ENCODE measurements around the gene SELL.

SELL gene

DNA sequence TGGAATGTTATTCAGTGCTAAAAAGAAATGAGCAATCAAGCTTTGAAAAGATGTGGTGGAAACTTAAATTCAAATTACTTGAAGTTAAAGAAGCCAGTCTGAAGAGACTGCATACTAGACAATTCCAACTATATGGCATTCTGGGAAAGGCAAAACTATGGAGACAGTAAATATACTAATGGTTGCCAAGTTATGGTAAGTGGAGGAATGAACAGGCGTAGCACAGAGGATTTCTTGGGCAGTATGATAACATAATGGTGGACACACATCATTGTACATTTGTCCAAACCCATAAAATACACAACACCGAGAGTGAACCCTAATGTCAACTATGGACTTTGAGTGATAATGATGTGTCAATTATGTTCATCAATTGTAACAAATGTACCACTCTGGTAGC, 60.4 kb downstream of the SELL start:
- Histone ChIP-seq H3K9me3 (ENCODE audit: low read length) (no peaks in the 10 kb centered on the region), H3K9me2 (ENCODE audit: low read depth, low read length) (no peaks in the 10 kb centered on the region), H2AFZ (ENCODE audit: low read length) (no peak overlapping the region), H3K9ac (ENCODE audit: low read length) (no peak overlapping the region), H3K27me3 (ENCODE audit: insufficient read depth, low read length) (no peaks in the 10 kb centered on the region), H3K27ac (ENCODE audit: low read depth, low read length, poor library complexity, severe bottlenecking) (no peak overlapping the region), H3K4me3 (ENCODE audit: low read depth, low read length, poor library complexity, severe bottlenecking) (no peak overlapping the region), H3K36me3 (ENCODE audit: insufficient read depth, low read length) (no peaks in the 10 kb centered on the region), H3K79me2 (ENCODE audit: insufficient read depth, low read length) (no peaks in the 10 kb centered on the region), H3K4me2 (ENCODE audit: low read length) (no peak overlapping the region), H4K20me1 (ENCODE audit: insufficient read depth, low read length) (no peaks in the 10 kb centered on the region), H3F3A (ENCODE audit: insufficient read depth, low read length) (no peaks in the 10 kb centered on the region), H3K4me1 (ENCODE audit: insufficient read depth, low read length, severe bottlenecking) (no peaks in the 10 kb centered on the region)
- TF ChIP-seq EZH2 (IDR thresholded peaks at IDR 0.05; ENCODE audit: borderline replicate concordance, low read length): no peak
- TF ChIP-seq, protein P1, sequence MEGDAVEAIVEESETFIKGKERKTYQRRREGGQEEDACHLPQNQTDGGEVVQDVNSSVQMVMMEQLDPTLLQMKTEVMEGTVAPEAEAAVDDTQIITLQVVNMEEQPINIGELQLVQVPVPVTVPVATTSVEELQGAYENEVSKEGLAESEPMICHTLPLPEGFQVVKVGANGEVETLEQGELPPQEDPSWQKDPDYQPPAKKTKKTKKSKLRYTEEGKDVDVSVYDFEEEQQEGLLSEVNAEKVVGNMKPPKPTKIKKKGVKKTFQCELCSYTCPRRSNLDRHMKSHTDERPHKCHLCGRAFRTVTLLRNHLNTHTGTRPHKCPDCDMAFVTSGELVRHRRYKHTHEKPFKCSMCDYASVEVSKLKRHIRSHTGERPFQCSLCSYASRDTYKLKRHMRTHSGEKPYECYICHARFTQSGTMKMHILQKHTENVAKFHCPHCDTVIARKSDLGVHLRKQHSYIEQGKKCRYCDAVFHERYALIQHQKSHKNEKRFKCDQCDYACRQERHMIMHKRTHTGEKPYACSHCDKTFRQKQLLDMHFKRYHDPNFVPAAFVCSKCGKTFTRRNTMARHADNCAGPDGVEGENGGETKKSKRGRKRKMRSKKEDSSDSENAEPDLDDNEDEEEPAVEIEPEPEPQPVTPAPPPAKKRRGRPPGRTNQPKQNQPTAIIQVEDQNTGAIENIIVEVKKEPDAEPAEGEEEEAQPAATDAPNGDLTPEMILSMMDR (IDR thresholded peaks at IDR 0.05; ENCODE audit: low read length): no peak

- no peaks in the 10 kb centered on the region for H3K9me2 ChIP-seq (ENCODE audit: low read depth, low read length)
- H3K36me3 ChIP-seq (ENCODE audit: insufficient read depth, low read length): no peaks in the 10 kb centered on the region
- no peaks in the 10 kb centered on the region for H3F3A ChIP-seq (ENCODE audit: insufficient read depth, low read length)
- H3K4me2 ChIP-seq (ENCODE audit: low read length): no peak overlapping the region
- H3K27ac ChIP-seq (ENCODE audit: low read depth, low read length, poor library complexity, severe bottlenecking): no peak overlapping the region
- H2AFZ ChIP-seq (ENCODE audit: low read length): no peak overlapping the region
- H3K4me3 ChIP-seq (ENCODE audit: low read depth, low read length, poor library complexity, severe bottlenecking): no peak overlapping the region
- no peaks in the 10 kb centered on the region for H3K79me2 ChIP-seq (ENCODE audit: insufficient read depth, low read length)
- H4K20me1 ChIP-seq (ENCODE audit: insufficient read depth, low read length): no peaks in the 10 kb centered on the region
- no peaks in the 10 kb centered on the region for H3K4me1 ChIP-seq (ENCODE audit: insufficient read depth, low read length, severe bottlenecking)
- TF ChIP-seq, protein P1 (IDR thresholded peaks at IDR 0.05; ENCODE audit: low read length): no peak
- no peak for TF ChIP-seq EZH2 (IDR thresholded peaks at IDR 0.05; ENCODE audit: borderline replicate concordance, low read length)
- H3K9ac ChIP-seq (ENCODE audit: low read length): no peak overlapping the region
- no peaks in the 10 kb centered on the region for H3K27me3 ChIP-seq (ENCODE audit: insufficient read depth, low read length)
- H3K9me3 ChIP-seq (ENCODE audit: low read length): no peaks in the 10 kb centered on the region
Observed at GRCh38 chr1:169650551-169650950, 60.9 kb downstream of the SELL start.

DNA sequence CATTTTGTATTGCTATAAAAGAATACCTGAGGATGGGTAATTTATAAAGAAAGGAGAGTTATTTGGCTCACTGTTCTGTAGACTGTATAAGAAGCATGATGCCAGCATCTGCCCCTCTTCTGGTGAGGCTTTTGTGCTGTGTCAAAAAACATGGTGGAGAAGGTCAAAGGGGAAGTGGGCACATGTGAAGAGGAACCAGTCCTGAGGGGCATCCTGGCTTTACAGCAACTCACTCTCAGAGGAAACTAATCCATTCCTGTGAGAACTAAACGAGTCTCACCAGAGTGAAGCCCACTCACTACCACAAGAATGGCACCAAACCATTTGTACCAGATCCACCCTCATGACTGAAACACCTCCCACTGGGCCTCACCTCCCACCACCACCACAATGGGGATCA, 62.7 kb downstream of the SELL start:
- Histone ChIP-seq H3K4me1 (ENCODE audit: insufficient read depth, low read length, severe bottlenecking) (no peaks in the 10 kb centered on the region), H3K4me2 (ENCODE audit: low read length) (no peak overlapping the region), H3K9me2 (ENCODE audit: low read depth, low read length) (no peaks in the 10 kb centered on the region), H3K9ac (ENCODE audit: low read length) (no peak overlapping the region), H3K9me3 (ENCODE audit: low read length) (no peaks in the 10 kb centered on the region), H2AFZ (ENCODE audit: low read length) (no peak overlapping the region), H3F3A (ENCODE audit: insufficient read depth, low read length) (no peaks in the 10 kb centered on the region), H3K27me3 (ENCODE audit: insufficient read depth, low read length) (no peaks in the 10 kb centered on the region), H3K36me3 (ENCODE audit: insufficient read depth, low read length) (no peaks in the 10 kb centered on the region), H3K79me2 (ENCODE audit: insufficient read depth, low read length) (no peaks in the 10 kb centered on the region), H3K4me3 (ENCODE audit: low read depth, low read length, poor library complexity, severe bottlenecking) (no peak overlapping the region), H4K20me1 (ENCODE audit: insufficient read depth, low read length) (no peaks in the 10 kb centered on the region), H3K27ac (ENCODE audit: low read depth, low read length, poor library complexity, severe bottlenecking) (no peak overlapping the region)
- TF ChIP-seq EZH2 (IDR thresholded peaks at IDR 0.05; ENCODE audit: borderline replicate concordance, low read length): no peak
- TF ChIP-seq, protein P1 (IDR thresholded peaks at IDR 0.05; ENCODE audit: low read length): no peak
